GM12878 (cell line): ENCODE data around the gene DCAF5.
A peak's percentile ranks its signal among the peaks of the same experiment; 100 is the strongest.

Experiments used
- BACH1 ChIP-seq: fragments of 450-650 bp; IDR thresholded peaks from 2 replicates; pipeline ENCODE4 v1.6.1; 2017; ENCODE audit warnings: mild to moderate bottlenecking, borderline replicate concordance
- CBX3 ChIP-seq: fragments of 200-600 bp; sonication (generic); IDR thresholded peaks from 2 replicates; pipeline ENCODE4 v1.6.1; 2016; ENCODE audit warnings: low read depth, borderline replicate concordance
- CHD4 ChIP-seq: fragments of 200-600 bp; sonication (generic); IDR thresholded peaks from 2 replicates; pipeline ENCODE4 v1.6.1; 2016; ENCODE audit warnings: mild to moderate bottlenecking
- JUNB ChIP-seq: IDR thresholded peaks from 2 replicates; pipeline ENCODE4 v1.6.1; 2016; ENCODE audit warnings: antibody characterized with exemption, mild to moderate bottlenecking
- PML ChIP-seq: IDR thresholded peaks from 2 replicates; pipeline ENCODE4 v1.6.1; 2012; ENCODE audit warnings: low read length, inconsistent platforms
- POLR2A ChIP-seq: IDR thresholded peaks from 2 replicates; pipeline ENCODE4 v1.6.1; 2011; ENCODE audit warnings: low read depth, mild to moderate bottlenecking, low read length
- SMC3 ChIP-seq: IDR thresholded peaks from 2 replicates; pipeline ENCODE4 v1.6.1; 2011; ENCODE audit warnings: low read length, improper control_type of control experiment, borderline replicate concordance
- TCF12 ChIP-seq: IDR thresholded peaks from 2 replicates; pipeline ENCODE4 v1.6.1; 2011; ENCODE audit warnings: low read depth, mild to moderate bottlenecking, low read length
- ZNF274 ChIP-seq: IDR thresholded peaks from one replicate; pipeline ENCODE4 v1.8.0; 2011; ENCODE audit not compliant: insufficient read length, insufficient read depth
- TF ChIP-seq, protein P1 (sequence below), 3 experiments: IDR thresholded peaks in 2 of 3; conservative IDR thresholded peaks in 1 of 3; 2 replicates each; pipeline ENCODE4 v1.5.1; 2011; ENCODE audit warnings: low read depth in 3 of 3, low read length in 3 of 3, mild to moderate bottlenecking in 3 of 3, control low read depth in 2 of 3, moderate library complexity in 2 of 3, inconsistent platforms in 1 of 3, mixed read lengths in 1 of 3; ENCODE audit not compliant: control insufficient read depth in 2 of 3, insufficient read depth in 1 of 3; ENCODE audit errors: extremely low read depth in 1 of 3
- TF ChIP-seq, protein P2 (sequence below): fragments of 450-650 bp; IDR thresholded peaks from 2 replicates; pipeline ENCODE4 v1.6.1; 2016; ENCODE audit warnings: mild to moderate bottlenecking
- TF ChIP-seq, protein P3 (sequence below): IDR thresholded peaks from 2 replicates; pipeline ENCODE4 v1.6.1; 2012; ENCODE audit warnings: low read length, inconsistent platforms
- TF ChIP-seq, protein P4 (sequence below): fragments of 450-650 bp; IDR thresholded peaks from 2 replicates; pipeline ENCODE4 v1.6.1; 2017; ENCODE audit warnings: antibody characterized with exemption, mild to moderate bottlenecking, moderate library complexity

DNA sequence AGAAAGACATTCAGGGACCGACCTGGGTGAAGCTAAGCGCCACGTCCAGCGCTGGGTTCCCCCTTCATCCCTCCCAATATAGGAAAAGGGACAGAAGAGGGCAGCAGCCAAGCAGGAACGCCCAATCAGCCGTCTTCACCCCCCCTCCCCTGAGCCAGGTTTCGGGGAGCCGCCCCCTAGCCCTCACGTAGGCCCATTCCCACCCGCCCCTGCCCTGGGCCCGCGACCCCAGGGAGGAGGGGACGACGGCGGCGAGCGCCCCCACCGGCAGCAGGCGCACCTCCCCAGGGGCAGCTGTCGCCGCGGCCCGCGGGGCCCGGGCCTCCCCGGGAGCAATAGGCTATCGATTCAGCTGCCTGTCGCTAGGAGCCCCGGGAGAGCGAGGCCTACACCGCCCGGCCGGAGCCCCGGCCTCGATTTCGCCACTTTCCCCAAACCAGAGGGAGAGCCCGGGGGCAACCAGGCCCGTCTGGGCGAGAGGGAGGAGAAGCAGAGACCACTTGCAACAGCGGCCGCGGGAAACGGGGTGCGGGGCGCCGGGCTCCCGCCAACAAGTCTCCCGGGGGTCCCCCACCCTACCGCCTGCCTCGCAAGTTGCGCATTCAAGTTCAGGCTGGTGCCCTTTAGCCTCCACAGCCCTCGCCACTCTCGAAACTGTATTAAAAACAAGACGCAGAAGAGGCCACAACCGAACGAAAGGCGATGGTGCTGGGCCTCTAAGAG is 1.3 kb downstream of the DCAF5 start:
- TF ChIP-seq, protein P1, sequence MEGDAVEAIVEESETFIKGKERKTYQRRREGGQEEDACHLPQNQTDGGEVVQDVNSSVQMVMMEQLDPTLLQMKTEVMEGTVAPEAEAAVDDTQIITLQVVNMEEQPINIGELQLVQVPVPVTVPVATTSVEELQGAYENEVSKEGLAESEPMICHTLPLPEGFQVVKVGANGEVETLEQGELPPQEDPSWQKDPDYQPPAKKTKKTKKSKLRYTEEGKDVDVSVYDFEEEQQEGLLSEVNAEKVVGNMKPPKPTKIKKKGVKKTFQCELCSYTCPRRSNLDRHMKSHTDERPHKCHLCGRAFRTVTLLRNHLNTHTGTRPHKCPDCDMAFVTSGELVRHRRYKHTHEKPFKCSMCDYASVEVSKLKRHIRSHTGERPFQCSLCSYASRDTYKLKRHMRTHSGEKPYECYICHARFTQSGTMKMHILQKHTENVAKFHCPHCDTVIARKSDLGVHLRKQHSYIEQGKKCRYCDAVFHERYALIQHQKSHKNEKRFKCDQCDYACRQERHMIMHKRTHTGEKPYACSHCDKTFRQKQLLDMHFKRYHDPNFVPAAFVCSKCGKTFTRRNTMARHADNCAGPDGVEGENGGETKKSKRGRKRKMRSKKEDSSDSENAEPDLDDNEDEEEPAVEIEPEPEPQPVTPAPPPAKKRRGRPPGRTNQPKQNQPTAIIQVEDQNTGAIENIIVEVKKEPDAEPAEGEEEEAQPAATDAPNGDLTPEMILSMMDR (IDR thresholded peaks at IDR 0.05 in 2 of 3, conservative IDR thresholded peaks at IDR 0.05 in 1 of 3; ENCODE audit: control insufficient read depth in 2 of 3, extremely low read depth in 1 of 3, insufficient read depth in 1 of 3, low read depth in 3 of 3, low read length in 3 of 3), result peak; percentile 53 to 62 (median 55); a peak in 5 of 6 replicates
- TF ChIP-seq, protein P2, sequence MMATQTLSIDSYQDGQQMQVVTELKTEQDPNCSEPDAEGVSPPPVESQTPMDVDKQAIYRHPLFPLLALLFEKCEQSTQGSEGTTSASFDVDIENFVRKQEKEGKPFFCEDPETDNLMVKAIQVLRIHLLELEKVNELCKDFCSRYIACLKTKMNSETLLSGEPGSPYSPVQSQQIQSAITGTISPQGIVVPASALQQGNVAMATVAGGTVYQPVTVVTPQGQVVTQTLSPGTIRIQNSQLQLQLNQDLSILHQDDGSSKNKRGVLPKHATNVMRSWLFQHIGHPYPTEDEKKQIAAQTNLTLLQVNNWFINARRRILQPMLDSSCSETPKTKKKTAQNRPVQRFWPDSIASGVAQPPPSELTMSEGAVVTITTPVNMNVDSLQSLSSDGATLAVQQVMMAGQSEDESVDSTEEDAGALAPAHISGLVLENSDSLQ, result no peak
- TF ChIP-seq, protein P3, sequence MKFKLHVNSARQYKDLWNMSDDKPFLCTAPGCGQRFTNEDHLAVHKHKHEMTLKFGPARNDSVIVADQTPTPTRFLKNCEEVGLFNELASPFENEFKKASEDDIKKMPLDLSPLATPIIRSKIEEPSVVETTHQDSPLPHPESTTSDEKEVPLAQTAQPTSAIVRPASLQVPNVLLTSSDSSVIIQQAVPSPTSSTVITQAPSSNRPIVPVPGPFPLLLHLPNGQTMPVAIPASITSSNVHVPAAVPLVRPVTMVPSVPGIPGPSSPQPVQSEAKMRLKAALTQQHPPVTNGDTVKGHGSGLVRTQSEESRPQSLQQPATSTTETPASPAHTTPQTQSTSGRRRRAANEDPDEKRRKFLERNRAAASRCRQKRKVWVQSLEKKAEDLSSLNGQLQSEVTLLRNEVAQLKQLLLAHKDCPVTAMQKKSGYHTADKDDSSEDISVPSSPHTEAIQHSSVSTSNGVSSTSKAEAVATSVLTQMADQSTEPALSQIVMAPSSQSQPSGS, result no peak
- TF ChIP-seq TCF12, result peak; percentile 90
- no peak for TF ChIP-seq CHD4
- no peak for TF ChIP-seq ZNF274
- no peak; the same call in 1 of the 2 replicates for TF ChIP-seq SMC3
- TF ChIP-seq, protein P4, sequence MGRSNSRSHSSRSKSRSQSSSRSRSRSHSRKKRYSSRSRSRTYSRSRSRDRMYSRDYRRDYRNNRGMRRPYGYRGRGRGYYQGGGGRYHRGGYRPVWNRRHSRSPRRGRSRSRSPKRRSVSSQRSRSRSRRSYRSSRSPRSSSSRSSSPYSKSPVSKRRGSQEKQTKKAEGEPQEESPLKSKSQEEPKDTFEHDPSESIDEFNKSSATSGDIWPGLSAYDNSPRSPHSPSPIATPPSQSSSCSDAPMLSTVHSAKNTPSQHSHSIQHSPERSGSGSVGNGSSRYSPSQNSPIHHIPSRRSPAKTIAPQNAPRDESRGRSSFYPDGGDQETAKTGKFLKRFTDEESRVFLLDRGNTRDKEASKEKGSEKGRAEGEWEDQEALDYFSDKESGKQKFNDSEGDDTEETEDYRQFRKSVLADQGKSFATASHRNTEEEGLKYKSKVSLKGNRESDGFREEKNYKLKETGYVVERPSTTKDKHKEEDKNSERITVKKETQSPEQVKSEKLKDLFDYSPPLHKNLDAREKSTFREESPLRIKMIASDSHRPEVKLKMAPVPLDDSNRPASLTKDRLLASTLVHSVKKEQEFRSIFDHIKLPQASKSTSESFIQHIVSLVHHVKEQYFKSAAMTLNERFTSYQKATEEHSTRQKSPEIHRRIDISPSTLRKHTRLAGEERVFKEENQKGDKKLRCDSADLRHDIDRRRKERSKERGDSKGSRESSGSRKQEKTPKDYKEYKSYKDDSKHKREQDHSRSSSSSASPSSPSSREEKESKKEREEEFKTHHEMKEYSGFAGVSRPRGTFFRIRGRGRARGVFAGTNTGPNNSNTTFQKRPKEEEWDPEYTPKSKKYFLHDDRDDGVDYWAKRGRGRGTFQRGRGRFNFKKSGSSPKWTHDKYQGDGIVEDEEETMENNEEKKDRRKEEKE, result no peak
- no peak for TF ChIP-seq JUNB
- no peak for TF ChIP-seq CBX3
- TF ChIP-seq POLR2A, result 0 out of 2 replicates have a peak, but pooled peaks have one; percentile 28
- peak; percentile 62 for TF ChIP-seq BACH1
- TF ChIP-seq PML, result no peak
